SH-SY5Y (cell line): Measurements from ENCODE around the gene ANGEL2.

Source experiments
- GATA2 ChIP-seq: IDR thresholded peaks from 2 replicates; pipeline ENCODE4 v1.6.1; 2011; ENCODE audit warnings: mild to moderate bottlenecking, low read depth, low read length
- GATA3 ChIP-seq: IDR thresholded peaks from 2 replicates; pipeline ENCODE4 v1.6.1; 2011; ENCODE audit warnings: low read depth, mild to moderate bottlenecking, low read length, moderate library complexity

The ANGEL2 gene

GRCh38 chr1:212973426-212973825 is 42.2 kb downstream of the ANGEL2 start:
- TF ChIP-seq GATA2 (no peak), GATA3 (no peak)

GRCh38 chr1:212971312-212971711 is 44.4 kb downstream of the ANGEL2 start:
- no peak for TF ChIP-seq GATA2
- TF ChIP-seq GATA3: no peak

- no peak for TF ChIP-seq GATA2
- no peak for TF ChIP-seq GATA3
Observed at GRCh38 chr1:212970085-212970484, 45.6 kb downstream of the ANGEL2 start.

- no peak for TF ChIP-seq GATA3
Observed at GRCh38 chr1:212968368-212968863, 47.3 kb downstream of the ANGEL2 start.

GRCh38 chr1:212967801-212968200 is 47.9 kb downstream of the ANGEL2 start:
- no peak for TF ChIP-seq GATA2
- no peak for TF ChIP-seq GATA3

- TF ChIP-seq GATA3 (no peak), GATA2 (no peak)
Observed at GRCh38 chr1:212966616-212967015, 49.1 kb downstream of the ANGEL2 start.

- TF ChIP-seq GATA3: no peak
- no peak for TF ChIP-seq GATA2
Observed at GRCh38 chr1:212964102-212964501, 51.6 kb downstream of the ANGEL2 start.

- TF ChIP-seq GATA2 (no peak), GATA3 (no peak)
Observed at GRCh38 chr1:212962509-212962908, 53.2 kb downstream of the ANGEL2 start.

GRCh38 chr1:212960932-212961331 is 54.7 kb downstream of the ANGEL2 start:
- TF ChIP-seq GATA3 (no peak), GATA2 (no peak)

GRCh38 chr1:212959266-212960220 is 56.1 kb downstream of the ANGEL2 start:
- TF ChIP-seq GATA2: no peak
- no peak for TF ChIP-seq GATA3

- TF ChIP-seq GATA2 (no peak), GATA3 (no peak)
Observed at GRCh38 chr1:212958175-212958574, 57.5 kb downstream of the ANGEL2 start.

- TF ChIP-seq GATA2: no peak
- no peak for TF ChIP-seq GATA3
Observed at GRCh38 chr1:212957546-212957945, 58.1 kb downstream of the ANGEL2 start.

- TF ChIP-seq GATA2 (no peak), GATA3 (no peak)
Observed at GRCh38 chr1:212955961-212956620, 59.6 kb downstream of the ANGEL2 start.

- TF ChIP-seq GATA2 (no peak), GATA3 (no peak)
Observed at GRCh38 chr1:212955098-212955497, 60.6 kb downstream of the ANGEL2 start.

- TF ChIP-seq GATA2: no peak
- no peak for TF ChIP-seq GATA3
Observed at GRCh38 chr1:212954514-212954913, 61.2 kb downstream of the ANGEL2 start.
